RWPE1 (cell line): ENCODE results near the gene C18orf54.
"Not testable (repeated sequence)": the region's sequence is repeated elsewhere in the genome, so short reads cannot be mapped to it uniquely, and the experiment has no call there.

Source experiments
- CTCF ChIA-PET: fragments of 350-600 bp; sonication (Branson Sonifier 250); formaldehyde crosslinking; extraction: SDS; loops from one replicate; lab custom pipeline; 2021; lab: Yijun Ruan, JAX
- POLR2A ChIA-PET: fragments of 400-600 bp; formaldehyde crosslinking; extraction: SDS; loops from one replicate; lab custom pipeline; 2020; ENCODE audit warnings: antibody characterized with exemption; ENCODE audit not compliant: low non-redundant PET; lab: Yijun Ruan, JAX
- DNase-seq: peaks from one replicate; pipeline ENCODE4 v3.0.0; 2012; ENCODE audit warnings: low spot score
- H3K27ac ChIP-seq: fragments of 450-650 bp; 2 replicates; pipeline ENCODE4 v1.5.1; 2017
- TF ChIP-seq, protein P1 (sequence below): fragments of 450-650 bp; conservative IDR thresholded peaks from 2 replicates; pipeline ENCODE4 v1.5.1; 2017; ENCODE audit warnings: low read depth, mild to moderate bottlenecking

The C18orf54 gene

DNA sequence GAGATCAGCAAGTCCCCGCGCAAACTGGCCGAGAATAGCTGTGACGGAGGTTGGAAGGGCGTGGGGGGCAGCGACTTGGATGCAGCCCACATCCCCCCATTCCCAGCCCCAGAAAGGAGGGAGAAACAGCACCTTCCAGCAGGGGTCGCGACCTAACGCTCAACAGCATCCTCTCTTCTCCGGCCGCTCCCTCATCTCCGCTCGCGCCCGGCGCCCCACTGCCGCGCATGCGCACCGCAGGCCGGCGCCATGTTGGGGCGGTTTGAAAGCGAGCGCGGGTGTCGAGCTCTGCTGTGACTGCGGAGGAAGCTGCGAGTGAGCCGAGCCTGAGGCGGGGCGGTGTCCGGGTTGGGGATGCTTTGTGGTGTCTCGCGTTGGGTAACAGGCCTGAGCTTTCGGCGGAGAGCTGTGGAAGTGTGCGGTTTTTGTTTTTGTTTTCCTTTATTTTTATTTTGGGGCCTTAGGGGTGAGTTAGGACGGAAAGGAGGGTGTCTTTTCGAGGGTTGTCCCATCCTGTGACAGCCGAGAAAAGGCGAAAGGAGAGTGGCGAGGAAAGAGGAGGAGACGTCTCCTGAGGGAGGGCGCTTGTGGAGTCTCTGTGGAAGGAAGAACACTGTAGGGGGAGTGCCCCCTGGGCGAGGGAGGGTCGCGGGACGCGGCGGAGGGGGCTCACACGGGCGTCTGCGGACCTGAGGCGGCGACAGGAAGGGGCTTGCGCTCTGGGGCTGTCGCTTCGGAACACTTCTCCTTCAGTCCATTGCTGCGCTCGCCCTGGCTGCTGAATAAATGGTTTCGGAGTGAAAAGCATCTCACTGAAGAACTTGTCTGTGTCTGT is at the start of gene C18orf54, which contains the start of gene STARD6:
TSS of gene C18orf54 (plus strand) at position 247 of the 835 bp plus-strand sequence. CDS start 2,667 bp downstream, outside the sequence.
TSS of gene STARD6 (minus strand) at position 199 of the 835 bp plus-strand sequence. CDS start 3,285 bp downstream, outside the sequence.
- TF ChIP-seq, protein P1, sequence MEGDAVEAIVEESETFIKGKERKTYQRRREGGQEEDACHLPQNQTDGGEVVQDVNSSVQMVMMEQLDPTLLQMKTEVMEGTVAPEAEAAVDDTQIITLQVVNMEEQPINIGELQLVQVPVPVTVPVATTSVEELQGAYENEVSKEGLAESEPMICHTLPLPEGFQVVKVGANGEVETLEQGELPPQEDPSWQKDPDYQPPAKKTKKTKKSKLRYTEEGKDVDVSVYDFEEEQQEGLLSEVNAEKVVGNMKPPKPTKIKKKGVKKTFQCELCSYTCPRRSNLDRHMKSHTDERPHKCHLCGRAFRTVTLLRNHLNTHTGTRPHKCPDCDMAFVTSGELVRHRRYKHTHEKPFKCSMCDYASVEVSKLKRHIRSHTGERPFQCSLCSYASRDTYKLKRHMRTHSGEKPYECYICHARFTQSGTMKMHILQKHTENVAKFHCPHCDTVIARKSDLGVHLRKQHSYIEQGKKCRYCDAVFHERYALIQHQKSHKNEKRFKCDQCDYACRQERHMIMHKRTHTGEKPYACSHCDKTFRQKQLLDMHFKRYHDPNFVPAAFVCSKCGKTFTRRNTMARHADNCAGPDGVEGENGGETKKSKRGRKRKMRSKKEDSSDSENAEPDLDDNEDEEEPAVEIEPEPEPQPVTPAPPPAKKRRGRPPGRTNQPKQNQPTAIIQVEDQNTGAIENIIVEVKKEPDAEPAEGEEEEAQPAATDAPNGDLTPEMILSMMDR: peak; percentile 56
- CTCF ChIA-PET: interaction anchor here (0.7 kb wide), 1 partner anchor 18 kb away, joined by 3 read pairs; no protein-coding TSS in a partner anchor
- DNase-seq: peak; percentile 86
- POLR2A ChIA-PET: no interaction called here
- peak within 1 kb of the TSS; percentile 86 for H3K27ac ChIP-seq

DNA sequence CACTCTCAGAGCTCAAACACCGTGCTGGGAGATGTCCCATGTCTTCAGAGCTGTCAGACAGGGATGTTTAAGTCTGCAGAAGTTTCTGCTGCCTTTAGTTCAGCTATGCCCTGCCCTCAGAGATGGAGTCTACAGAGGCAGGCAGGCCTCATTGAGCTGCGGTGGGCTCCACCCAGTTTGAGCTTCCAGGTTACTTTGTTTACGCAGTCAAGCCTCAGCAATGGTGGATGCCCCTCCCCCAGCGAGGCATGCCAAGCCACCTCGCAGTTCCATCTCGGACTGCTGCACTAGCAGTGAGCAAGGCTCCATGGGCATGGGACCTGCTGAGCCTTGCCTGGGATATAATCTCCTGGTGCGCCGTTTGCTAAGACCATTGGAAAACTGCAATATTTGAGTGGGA is 48.1 kb upstream of the C18orf54 start:
- POLR2A ChIA-PET, DNase-seq, H3K27ac ChIP-seq, CTCF ChIA-PET: not testable (repeated sequence)

DNA sequence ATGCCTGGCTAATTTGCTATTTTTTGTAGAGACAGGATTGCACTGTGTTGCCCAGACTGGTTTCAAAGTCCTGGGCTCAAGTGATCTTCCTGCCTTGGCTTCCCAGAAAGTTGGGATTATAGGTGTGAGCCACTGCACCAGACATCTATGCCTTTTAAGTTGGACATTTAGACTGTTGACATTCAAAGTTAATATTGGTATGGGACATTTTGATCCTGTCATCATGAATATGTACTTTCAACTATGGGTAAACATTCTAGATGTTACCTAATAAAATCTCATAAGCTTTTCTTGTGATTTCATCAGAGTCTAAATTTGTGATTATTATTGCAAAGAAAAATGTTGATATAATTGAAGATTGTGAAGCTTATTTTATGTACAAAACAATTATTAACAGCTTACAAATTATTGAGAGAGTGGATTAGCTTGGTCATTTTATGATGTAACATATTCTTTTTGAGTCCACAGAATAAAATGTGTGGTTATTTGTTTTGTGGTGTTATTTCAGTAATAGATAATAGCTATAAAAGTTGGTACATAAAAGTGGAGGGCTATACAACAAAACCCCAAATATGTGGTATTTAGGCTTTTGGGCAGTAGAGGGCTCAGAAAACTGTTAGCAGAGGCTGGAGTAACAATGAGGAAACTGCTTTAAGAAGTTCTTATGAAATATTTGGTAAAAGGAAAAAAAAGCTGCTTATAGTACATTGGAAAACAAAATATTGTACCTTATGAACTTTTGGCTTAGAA is 41.5 kb upstream of the C18orf54 start:
- no peak overlapping the region for H3K27ac ChIP-seq
- ChIA-PET POLR2A (no interaction called here), CTCF (interaction anchor here (0.6 to 0.7 kb wide), 2 partner anchors 17 to 627 kb away, joined by 3 to 4 read pairs; no protein-coding TSS in a partner anchor)
- TF ChIP-seq, protein P1: no peak
- no peak for DNase-seq

DNA sequence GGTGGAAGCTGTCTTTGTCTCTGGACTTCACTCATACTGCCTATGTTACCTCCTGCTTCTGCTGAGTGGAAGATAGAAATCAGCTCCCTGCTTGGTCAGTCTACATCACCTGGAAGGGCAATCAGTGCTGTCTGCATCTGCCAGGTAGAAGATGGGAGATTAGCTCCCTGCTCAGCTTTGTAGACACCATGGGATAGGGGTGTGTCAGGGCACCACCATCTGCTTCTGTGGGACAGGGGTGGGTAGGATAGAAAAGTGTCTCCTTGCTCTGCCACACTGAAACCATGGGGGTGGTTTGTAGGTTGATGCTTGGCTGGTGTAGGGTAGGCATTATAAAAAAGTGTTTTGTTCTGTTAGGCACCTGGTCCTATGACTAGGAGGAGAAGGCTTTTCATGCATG is 34.1 kb upstream of the C18orf54 start:
- TF ChIP-seq, protein P1: no peak
- POLR2A ChIA-PET: no interaction called here
- no peak overlapping the region for H3K27ac ChIP-seq
- no peak for DNase-seq
- CTCF ChIA-PET: no interaction called here

DNA sequence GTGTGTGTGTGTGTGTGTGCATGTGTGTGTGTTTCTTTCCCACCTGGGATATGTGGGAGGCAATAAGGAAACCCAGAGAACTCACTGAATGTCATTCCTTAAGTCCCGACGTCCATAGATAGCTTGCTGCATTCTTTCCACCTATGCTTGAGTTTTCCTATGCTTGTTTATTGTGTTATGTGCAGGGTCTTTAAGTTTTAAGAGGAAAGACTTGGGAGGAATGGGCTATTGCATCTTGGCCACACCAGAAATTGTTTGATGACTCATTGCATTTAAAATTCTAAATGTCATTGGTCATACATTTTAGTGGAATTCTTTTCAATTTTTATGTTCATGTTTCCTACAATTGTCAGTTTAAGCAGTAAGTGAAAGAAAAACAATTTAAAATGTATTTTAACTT is 33.7 kb upstream of the C18orf54 start:
- TF ChIP-seq, protein P1: no peak
- ChIA-PET CTCF (no interaction called here), POLR2A (no interaction called here)
- DNase-seq: no peak
- no peak overlapping the region for H3K27ac ChIP-seq

DNA sequence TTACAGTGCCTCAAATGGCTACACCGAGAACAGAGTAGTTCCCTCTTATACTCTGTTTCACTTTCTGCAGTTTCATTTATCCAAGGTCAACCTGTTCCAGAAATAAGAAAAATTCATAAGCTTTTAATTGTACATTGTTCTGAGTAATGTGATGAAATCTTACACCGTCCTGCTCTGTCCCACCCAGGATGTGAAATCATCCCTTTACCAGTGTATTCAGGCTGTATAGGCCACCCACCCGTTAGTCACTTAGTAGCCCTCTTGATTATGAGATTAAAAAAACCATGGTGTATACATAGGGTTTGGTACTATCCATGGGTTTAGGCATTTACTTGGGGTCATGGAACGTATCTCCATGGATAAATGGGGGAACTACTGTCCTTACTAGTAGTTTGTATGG is 29.9 kb upstream of the C18orf54 start:
- CTCF ChIA-PET: no interaction called here
- POLR2A ChIA-PET: no interaction called here
- H3K27ac ChIP-seq: no peak overlapping the region
- TF ChIP-seq, protein P1: no peak
- no peak for DNase-seq
